ENCODE results near the gene MARS2.

MARS2 gene

DNA sequence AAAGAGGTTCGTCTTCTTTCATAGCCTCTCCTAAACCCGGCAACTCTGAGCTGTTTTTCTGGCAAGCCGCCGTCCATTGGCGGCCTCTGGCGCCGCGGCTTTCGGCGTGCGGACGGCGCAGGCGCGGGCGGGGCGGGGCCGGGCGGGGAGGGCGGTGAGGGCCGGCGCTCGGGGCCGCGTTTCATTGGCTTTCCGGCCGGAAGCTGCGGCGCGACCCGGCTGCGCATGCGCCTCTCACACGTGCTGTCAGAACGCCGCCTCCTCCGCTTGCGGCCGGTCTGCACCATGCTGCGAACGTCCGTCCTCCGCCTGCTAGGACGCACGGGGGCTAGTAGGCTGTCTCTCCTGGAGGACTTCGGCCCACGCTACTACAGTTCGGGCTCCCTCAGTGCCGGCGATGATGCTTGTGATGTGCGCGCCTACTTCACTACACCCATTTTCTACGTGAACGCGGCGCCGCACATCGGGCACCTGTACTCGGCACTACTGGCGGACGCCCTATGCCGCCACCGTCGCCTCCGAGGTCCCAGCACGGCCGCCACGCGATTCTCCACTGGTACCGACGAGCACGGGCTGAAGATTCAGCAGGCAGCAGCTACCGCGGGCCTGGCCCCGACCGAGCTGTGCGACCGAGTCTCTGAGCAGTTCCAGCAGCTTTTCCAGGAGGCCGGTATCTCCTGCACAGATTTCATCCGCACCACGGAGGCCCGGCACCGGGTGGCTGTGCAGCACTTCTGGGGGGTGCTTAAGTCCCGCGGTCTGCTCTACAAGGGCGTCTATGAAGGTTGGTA lies at the start of gene MARS2:
TSS of gene MARS2 (plus strand) at position 249 of the 791 bp plus-strand sequence. CDS start at position 286, 37 bp downstream.
- peak; percentile 92 for DNase-seq (ENCODE audit: low read depth, low spot score)
- TF ChIP-seq, protein P1, sequence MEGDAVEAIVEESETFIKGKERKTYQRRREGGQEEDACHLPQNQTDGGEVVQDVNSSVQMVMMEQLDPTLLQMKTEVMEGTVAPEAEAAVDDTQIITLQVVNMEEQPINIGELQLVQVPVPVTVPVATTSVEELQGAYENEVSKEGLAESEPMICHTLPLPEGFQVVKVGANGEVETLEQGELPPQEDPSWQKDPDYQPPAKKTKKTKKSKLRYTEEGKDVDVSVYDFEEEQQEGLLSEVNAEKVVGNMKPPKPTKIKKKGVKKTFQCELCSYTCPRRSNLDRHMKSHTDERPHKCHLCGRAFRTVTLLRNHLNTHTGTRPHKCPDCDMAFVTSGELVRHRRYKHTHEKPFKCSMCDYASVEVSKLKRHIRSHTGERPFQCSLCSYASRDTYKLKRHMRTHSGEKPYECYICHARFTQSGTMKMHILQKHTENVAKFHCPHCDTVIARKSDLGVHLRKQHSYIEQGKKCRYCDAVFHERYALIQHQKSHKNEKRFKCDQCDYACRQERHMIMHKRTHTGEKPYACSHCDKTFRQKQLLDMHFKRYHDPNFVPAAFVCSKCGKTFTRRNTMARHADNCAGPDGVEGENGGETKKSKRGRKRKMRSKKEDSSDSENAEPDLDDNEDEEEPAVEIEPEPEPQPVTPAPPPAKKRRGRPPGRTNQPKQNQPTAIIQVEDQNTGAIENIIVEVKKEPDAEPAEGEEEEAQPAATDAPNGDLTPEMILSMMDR (IDR thresholded peaks at IDR 0.05; ENCODE audit: low read depth, low read length), result no peak
- peak within 1 kb of the TSS; percentile 86 for H3K4me3 ChIP-seq (ENCODE audit: low read depth, low read length)
- in situ Hi-C loops (cut with HindIII; ENCODE audit: low sequenced_read_pairs), result no loop called here

DNA sequence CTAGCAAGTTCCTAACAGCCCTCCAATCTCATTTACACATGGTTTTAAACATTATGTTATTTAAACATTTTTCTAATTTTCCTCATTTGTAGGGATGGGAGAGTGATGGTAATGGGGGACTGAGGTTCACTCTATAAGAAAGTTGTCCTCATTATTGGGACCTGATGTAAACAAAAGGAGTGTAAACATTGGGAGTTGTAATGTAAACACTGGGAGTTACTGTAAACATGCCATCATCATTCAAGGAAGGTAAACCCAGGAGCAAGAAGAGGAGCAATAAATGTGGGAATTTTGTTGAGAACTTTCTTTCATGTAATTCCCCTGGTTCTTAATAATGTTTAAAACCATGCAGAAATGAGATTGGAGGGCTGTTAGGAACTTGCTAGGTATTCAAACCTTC lies 47.6 kb upstream of the MARS2 start:
- no peak for DNase-seq (ENCODE audit: low read depth, low spot score)
- TF ChIP-seq, protein P1 (IDR thresholded peaks at IDR 0.05; ENCODE audit: low read depth, low read length), result no peak
- H3K4me3 ChIP-seq (ENCODE audit: low read depth, low read length), result no peak overlapping the region
- in situ Hi-C loops (cut with HindIII; ENCODE audit: low sequenced_read_pairs), result no loop called here

DNA sequence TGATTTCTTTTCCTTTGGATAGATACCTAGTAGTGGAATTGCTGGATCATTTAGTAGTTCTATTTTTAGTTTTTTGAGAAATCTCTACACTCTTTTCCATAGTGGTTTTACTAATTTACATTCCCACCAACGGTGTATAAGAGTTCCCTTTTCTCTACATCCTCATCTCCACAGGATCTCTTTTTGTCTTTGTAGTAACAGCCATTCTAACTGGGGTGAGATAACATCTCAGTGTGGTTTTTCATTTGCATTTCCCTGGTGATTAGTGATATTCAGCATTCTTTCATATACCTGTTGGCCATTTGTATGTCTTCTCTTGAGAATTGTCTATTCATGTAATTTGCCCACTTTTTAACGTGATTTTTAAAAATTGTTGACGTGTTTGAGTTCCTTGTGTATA lies 43.5 kb upstream of the MARS2 start:
- DNase-seq (ENCODE audit: low read depth, low spot score), result no peak
- TF ChIP-seq, protein P1 (IDR thresholded peaks at IDR 0.05; ENCODE audit: low read depth, low read length), result no peak
- in situ Hi-C loops (cut with HindIII; ENCODE audit: low sequenced_read_pairs), result no loop called here
- no peak overlapping the region for H3K4me3 ChIP-seq (ENCODE audit: low read depth, low read length)

DNA sequence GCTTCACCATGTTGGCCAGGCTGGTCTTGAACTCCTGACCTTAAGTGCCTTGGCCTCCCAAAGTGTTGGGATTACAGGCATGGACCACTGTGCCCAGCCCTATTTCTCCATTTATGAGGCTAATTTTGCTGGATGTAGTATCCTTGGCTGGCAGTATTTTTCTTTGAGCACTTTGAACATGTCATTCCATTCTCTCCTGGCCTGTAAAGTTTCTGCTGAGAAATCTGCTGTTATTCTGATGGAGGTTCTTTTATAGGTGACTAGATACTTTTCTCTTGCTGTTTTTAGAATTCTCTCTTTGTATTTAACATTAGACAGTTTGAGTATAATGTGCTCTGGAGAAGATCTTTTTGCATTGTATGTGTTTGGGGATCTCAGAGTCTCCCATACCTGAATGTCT lies 38.9 kb upstream of the MARS2 start:
- TF ChIP-seq, protein P1 (IDR thresholded peaks at IDR 0.05; ENCODE audit: low read depth, low read length), result no peak
- in situ Hi-C loops (cut with HindIII; ENCODE audit: low sequenced_read_pairs), result no loop called here
- H3K4me3 ChIP-seq (ENCODE audit: low read depth, low read length), result no peak overlapping the region
- DNase-seq (ENCODE audit: low read depth, low spot score), result no peak

DNA sequence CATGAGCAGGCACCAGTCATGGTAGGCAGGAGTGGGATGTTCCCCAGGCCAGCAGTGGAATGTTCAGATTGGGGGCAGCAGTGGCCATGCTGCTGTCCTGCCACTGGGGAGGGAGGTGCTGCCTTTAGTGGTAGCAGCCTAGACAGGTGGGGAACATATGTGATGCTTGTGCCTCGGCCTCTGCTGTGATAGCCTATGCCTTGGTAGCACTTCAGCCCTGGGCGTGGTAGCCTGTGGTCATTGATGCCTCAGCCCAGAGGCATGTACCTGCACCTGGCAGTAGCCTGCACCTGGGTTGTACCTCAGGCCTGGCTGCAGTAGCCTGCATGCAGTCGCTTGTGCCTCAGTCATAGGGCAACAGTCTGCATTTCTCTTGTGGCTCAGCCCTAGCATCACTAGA lies 36.9 kb upstream of the MARS2 start:
- no peak for DNase-seq (ENCODE audit: low read depth, low spot score)
- TF ChIP-seq, protein P1 (IDR thresholded peaks at IDR 0.05; ENCODE audit: low read depth, low read length), result no peak
- in situ Hi-C loops (cut with HindIII; ENCODE audit: low sequenced_read_pairs), result no loop called here
- H3K4me3 ChIP-seq (ENCODE audit: low read depth, low read length), result no peak overlapping the region

DNA sequence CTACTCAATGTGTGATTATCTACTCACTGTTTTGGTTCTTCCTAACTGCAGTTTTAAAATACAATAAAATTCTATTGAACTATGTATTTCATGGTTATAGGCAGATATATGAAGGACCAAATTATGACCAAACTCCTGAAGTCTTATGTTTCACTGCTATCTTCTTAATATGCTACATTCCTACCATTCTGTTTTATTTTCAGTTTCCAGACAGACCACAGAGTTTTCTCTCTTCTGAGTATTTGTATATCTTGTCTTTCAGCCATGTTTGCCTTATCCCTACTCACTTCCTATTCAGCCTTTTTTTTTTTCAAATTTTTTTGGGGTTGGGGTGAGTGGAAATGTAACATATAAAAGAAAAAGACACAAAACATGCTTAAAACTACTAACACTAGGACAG lies 36.1 kb upstream of the MARS2 start:
- in situ Hi-C loops (cut with HindIII; ENCODE audit: low sequenced_read_pairs), result no loop called here
- no peak for DNase-seq (ENCODE audit: low read depth, low spot score)
- H3K4me3 ChIP-seq (ENCODE audit: low read depth, low read length), result no peak overlapping the region
- TF ChIP-seq, protein P1 (IDR thresholded peaks at IDR 0.05; ENCODE audit: low read depth, low read length), result no peak
